GM12801 (cell line): Measurements from ENCODE around the gene PSMA4.

Experiments
- TF ChIP-seq, protein P1 (sequence below): IDR thresholded peaks from one replicate; pipeline ENCODE4 v1.5.1; 2011; ENCODE audit warnings: control low read depth; ENCODE audit not compliant: insufficient read length; ENCODE audit errors: extremely low read depth

PSMA4 gene

DNA sequence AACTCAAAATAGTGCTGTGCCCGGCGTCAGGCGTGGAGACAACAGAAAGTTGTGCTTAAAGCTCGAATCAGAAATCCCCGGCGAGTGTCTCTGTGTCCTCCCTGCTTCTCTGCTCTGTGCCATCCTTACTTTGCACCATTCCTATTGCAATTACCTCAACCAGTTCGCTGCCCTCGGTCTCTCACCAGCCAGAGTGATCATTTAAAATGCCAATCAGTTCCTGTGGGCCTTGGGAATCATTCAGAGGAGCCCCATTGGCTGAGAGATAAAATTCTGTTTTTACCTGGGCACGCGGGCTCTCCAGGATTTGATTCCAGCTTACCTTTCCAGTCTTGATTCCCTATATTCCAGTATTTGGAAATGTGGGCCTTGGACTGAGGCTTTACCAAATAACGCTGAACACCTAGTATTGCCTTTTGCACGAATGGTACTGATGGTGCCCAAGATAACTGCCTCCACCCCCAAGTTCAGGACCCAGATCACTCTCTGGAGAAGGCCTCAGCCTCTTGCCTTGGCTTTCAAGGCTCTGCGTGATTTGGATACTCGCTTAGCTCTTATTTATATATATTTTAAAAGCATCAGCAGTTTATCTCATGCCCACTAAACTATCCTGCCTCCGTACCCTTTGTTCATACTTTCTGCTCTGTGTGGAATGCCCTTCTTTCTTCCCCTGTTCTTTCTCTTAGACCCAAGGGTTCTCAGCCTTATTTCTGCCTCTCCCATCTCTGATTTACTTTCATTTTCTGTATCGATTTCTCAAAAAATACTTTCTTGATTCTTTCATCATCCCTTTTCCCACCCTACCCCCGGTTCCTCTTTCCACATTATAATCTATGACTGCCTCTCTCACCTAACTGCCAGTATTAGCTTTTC lies 863 bp downstream of the PSMA4 start:
- TF ChIP-seq, protein P1, sequence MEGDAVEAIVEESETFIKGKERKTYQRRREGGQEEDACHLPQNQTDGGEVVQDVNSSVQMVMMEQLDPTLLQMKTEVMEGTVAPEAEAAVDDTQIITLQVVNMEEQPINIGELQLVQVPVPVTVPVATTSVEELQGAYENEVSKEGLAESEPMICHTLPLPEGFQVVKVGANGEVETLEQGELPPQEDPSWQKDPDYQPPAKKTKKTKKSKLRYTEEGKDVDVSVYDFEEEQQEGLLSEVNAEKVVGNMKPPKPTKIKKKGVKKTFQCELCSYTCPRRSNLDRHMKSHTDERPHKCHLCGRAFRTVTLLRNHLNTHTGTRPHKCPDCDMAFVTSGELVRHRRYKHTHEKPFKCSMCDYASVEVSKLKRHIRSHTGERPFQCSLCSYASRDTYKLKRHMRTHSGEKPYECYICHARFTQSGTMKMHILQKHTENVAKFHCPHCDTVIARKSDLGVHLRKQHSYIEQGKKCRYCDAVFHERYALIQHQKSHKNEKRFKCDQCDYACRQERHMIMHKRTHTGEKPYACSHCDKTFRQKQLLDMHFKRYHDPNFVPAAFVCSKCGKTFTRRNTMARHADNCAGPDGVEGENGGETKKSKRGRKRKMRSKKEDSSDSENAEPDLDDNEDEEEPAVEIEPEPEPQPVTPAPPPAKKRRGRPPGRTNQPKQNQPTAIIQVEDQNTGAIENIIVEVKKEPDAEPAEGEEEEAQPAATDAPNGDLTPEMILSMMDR: no peak

DNA sequence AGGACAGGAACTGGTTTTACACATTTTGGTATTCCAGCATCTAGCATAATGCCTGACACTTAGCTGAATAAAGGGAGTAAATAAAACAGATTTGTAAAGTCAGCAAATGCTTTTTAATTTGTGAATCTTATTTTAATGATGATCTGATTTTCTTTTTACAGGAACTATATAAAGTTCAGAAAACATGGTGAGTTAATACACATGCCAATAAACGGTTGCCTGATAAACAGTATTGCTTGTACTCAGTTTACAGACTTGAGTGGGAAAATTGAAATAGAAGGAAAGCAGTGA lies 1.4 kb downstream of the PSMA4 start:
- TF ChIP-seq, protein P1: no peak

DNA sequence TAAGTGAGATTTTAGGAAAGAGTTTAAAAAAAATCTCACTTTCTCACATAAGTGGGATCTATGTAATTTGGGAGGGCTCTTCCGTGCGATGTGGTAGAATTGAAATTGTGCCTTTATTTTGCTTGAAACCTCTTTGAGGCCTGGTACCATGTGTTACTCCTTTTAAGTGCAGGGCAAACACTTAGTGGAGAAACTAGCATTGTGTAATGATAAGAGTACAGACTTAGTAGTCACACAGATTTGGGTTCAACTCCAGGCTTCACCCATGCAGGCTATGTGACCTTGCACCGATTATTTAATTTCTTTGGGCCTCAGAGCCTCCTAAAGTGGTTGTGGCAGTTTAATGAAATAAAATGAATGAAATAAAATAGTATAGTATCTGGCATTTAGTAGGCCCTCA lies 2.4 kb downstream of the PSMA4 start:
- TF ChIP-seq, protein P1: no peak

DNA sequence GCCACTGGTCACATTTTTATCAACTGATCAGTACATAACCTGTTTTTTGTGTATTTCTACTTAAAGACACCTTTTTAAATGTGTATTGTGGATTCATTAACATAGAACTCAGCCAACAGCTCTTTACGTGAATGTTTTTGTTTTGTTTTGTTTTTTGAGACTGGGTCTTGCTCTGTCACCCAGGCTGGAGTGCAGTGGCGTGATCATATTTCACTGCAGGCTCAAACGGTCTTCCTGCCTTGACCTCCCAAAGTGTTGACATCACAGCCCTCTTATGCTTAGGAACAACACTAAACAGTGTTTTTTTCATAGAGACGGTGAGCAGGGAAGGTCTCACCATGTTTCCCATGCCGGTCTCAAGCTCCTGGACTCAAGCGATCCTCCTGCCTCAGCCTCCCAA lies 9.9 kb downstream of the PSMA4 start:
- TF ChIP-seq, protein P1: no peak

DNA sequence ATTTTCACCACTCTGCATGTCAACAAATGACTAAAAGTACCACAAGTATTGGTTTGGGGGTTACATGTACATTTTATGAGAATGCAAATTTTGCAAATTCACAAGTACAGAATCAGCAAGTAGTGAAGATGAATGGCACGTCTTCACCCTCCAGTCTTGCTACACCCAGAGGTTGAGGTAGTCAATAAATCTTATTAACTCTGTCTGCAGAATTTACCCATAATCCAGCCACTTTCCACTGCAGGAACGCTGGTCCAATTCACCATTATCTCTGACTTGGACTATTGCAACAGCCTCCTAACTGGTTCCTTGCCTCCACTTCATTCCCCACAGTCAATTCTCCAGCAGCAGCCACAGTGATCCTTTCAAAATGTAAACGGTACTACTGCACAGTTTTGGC lies 10.6 kb downstream of the PSMA4 start:
- TF ChIP-seq, protein P1: no peak

DNA sequence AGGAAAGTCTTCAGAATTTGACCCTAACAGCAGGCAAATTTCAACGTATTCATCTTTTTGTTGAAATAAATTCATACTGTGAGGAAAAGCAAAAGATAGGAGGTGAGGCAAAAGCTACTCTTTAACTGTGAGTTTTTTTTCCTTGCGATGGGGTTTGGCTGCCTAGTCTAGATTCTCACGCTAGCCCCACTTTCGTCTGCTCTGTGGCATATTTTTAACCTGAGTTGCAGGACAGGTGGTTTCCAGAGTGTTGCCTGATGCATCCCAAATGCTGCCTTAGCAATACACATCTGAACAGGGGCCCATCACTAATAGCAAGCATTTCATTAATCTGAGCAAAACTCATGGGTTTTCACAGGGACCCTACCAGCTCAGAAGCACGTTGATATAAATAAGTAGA lies 11.7 kb downstream of the PSMA4 start:
- TF ChIP-seq, protein P1: no peak

DNA sequence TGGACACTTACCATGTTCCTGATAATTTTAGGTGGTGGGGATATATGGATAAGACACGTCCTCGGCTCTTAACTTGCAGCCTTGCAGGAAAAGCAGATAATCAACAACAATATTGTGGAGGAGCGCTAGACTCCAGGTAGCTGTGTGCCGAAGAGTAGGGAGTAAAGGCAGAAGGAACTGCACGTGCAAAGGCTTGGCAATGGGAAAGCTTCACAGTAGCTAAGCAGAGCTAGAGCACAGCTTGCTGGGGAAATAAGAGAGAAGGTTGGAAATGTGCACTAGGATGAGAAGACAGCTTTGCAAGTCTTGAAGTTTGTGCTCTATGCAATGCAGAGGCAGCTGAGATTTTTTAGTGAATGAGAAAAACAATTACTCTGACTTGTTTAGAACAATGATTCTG lies 12.4 kb downstream of the PSMA4 start:
- TF ChIP-seq, protein P1: no peak

DNA sequence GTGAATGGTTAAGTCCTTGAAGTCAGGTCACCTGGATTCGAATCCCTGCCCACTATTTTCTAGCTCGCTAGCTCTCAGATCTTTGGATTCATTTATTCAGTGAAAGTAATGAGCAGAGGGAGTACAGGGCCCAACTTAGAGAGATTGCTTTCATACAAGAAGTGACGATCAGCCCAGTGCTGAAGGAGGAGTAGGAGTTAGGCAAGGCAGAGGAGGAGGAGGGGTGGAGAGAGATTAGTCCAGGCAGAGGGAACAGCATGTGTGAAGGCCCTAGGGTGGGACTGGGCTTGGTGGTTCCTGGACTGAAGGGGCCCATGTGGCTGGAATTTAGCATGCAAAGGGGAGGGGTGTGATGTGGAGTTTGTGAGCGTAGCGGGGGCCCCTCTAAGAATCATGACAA lies 21.2 kb downstream of the PSMA4 start:
- TF ChIP-seq, protein P1: no peak
